NCI-H2227 (cell line): ENCODE data around the gene PHACTR3.

Experiments
- DNase-seq: peaks from one replicate; lab custom pipeline; 2025; ENCODE audit not compliant: unreplicated experiment; lab: John Stamatoyannopoulos, UW

PHACTR3 gene

GRCh38 chr20:59725476-59726280, 121.3 kb downstream of the PHACTR3 start:
- no peak for DNase-seq

- DNase-seq: no peak
These were observed 121.9 kb downstream of the PHACTR3 start for GRCh38 chr20:59726281-59726595.

- DNase-seq: no peak
These were observed 124.5 kb downstream of the PHACTR3 start for GRCh38 chr20:59728722-59729430.

GRCh38 chr20:59729506-59729905, 125.2 kb downstream of the PHACTR3 start:
- no peak for DNase-seq

GRCh38 chr20:59730722-59731121, 126.4 kb downstream of the PHACTR3 start:
- DNase-seq: no peak

GRCh38 chr20:59731376-59731775, 127.0 kb downstream of the PHACTR3 start:
- DNase-seq: no peak

- no peak for DNase-seq
These were observed 129.0 kb downstream of the PHACTR3 start for GRCh38 chr20:59733351-59733750.

- DNase-seq: no peak
These were observed 131.1 kb downstream of the PHACTR3 start for GRCh38 chr20:59735486-59735885.

- no peak for DNase-seq
These were observed 131.6 kb downstream of the PHACTR3 start for GRCh38 chr20:59735917-59736316.

GRCh38 chr20:59736366-59736765, 132.0 kb downstream of the PHACTR3 start:
- DNase-seq: no peak

- no peak for DNase-seq
These were observed 132.8 kb downstream of the PHACTR3 start for GRCh38 chr20:59737073-59737666.

GRCh38 chr20:59737816-59738215, 133.5 kb downstream of the PHACTR3 start:
- DNase-seq: no peak

- DNase-seq: no peak
These were observed 134.5 kb downstream of the PHACTR3 start for GRCh38 chr20:59738851-59739250.

- no peak for DNase-seq
These were observed 136.3 kb downstream of the PHACTR3 start for GRCh38 chr20:59740621-59741020.

GRCh38 chr20:59741073-59741472, 136.7 kb downstream of the PHACTR3 start:
- DNase-seq: no peak

- DNase-seq: no peak
These were observed 138.2 kb downstream of the PHACTR3 start for GRCh38 chr20:59742351-59743095.

- no peak for DNase-seq
These were observed 139.0 kb downstream of the PHACTR3 start for GRCh38 chr20:59743308-59743707.

- DNase-seq: peak; percentile 18
These were observed 139.6 kb downstream of the PHACTR3 start for GRCh38 chr20:59743767-59744485.

- no peak for DNase-seq
These were observed 140.4 kb downstream of the PHACTR3 start for GRCh38 chr20:59744756-59745155.

GRCh38 chr20:59745201-59745600, 140.9 kb downstream of the PHACTR3 start:
- no peak for DNase-seq

GRCh38 chr20:59745716-59746115, 141.4 kb downstream of the PHACTR3 start:
- no peak for DNase-seq
